ENCODE results near the gene MBD3L3.

GRCh38 chr19:7063339-7063738, 4.9 kb upstream of the MBD3L3 start:
- TF ChIP-seq CTCF (IDR thresholded peaks at IDR 0.05) = no peak
- TF ChIP-seq EZH2phosphoT487 (IDR thresholded peaks at IDR 0.05) = no peak
- no peak for TF ChIP-seq EZH2 (IDR thresholded peaks at IDR 0.05)

Measured in neural progenitor cell (in vitro differentiated cells).